Measurements from ENCODE around the gene FDCSP.
"Not testable (repeated sequence)": the region's sequence is repeated elsewhere in the genome, so short reads cannot be mapped to it uniquely, and the experiment has no call there.

Gene FDCSP

DNA sequence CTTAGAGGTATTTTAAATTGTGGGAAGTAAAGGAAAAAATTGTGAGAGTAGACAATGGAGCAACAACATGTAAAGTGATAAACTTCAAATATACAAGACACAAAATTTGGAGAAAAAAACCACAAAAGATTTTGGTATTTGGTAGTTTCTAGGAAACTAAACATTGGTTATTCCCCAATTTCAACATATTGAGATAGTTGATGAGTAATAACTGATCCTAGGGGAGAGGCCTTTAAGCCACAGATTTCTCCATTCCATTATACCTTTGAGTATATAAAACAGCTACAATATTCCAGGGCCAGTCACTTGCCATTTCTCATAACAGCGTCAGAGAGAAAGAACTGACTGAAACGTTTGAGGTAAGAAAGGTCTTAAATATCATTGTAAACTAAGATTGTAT, at the start of gene FDCSP:
Gene FDCSP (plus strand): TSS at position 301 of the 400 bp plus-strand sequence. CDS start 5,071 bp downstream, outside the sequence.
- no peak for DNase-seq

DNA sequence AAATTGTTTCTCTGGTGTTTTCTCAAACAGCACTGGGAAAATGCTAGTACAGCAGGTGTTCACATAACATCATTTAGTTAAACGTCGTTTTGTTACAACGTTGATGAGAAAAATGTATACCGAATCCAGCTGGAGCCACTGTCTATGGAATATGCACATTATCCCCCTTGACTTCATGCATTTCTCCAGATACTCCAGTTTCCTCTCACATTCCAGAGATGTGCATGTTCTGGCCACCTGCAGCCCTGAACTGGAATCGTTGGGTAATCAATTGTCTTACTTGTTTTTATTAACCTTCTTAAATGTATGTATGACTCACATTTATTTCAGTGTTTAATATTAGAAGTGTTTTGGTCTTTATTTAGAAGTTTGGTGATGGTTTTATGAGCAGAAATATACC, 48.8 kb upstream of the FDCSP start:
- no peak for DNase-seq

GRCh38 chr4:70178075-70178660, 47.8 kb upstream of the FDCSP start:
- DNase-seq: no peak

- no peak for DNase-seq
These were observed 46.1 kb upstream of the FDCSP start for GRCh38 chr4:70179811-70180210.

DNA sequence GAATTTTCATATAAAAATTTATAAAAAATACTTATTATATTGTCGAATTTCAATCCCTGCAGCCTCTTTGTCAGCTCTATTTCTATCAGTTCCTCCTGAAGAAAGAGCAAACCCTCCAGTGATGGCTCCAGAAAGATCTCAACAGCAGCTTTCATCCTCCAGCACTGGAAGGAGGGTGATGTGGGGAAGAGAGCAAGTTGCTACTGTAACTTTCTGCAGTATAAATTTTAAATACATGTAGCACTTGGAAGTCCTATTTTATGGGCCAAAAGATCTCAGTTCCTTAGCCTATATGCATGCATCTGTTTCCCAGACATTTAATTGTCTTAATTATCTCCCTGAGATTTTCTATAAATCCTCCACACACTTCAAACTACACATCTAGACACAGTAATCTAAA, 44.1 kb upstream of the FDCSP start:
- no peak for DNase-seq

DNA sequence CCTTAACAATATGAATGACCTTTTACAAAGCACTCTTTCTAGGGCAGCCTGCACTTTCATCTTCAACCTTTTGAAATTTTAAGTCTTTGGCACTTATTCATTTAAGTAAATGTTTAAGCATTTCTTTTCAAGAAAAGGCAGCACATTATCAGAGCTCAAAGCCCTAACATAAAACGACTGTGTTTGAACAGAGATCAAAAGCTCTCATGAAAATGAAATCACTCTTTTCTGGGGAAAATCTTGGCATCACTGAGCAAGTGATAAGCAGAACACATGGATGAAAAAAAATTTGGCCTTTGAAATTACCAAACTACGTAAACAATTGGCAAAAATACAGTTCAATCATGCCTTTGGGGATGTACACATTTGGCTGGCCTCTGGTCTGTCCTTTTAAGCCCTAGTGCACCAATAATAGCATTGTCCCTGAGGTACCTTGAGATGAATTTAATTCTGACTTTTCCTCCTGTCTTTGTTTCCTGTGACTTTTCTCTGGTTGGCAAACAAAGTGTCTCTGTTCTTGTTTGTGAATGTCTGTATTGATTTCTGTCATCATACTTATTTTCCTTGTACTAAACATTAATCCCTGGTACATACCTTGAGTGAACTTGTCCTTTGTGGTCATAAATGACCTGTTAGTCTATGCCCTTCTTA, 43.3 kb upstream of the FDCSP start:
- no peak for DNase-seq

- DNase-seq: no peak
These were observed 42.6 kb upstream of the FDCSP start for GRCh38 chr4:70183168-70183939.

DNA sequence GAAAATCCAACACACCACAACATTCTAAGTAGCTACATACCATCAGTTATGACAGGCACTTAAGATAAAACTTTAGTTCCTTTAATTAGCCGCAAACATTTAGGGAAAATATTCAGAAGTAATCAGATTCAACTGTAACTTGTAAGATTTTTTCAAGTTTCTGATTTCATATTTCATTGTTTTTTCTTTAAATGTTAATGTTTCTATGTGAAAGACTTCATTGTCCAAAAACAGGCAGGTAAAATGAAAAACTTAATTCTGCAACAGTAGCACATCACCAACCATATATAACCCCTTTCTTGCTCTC, 42.0 kb upstream of the FDCSP start:
- DNase-seq: no peak

DNA sequence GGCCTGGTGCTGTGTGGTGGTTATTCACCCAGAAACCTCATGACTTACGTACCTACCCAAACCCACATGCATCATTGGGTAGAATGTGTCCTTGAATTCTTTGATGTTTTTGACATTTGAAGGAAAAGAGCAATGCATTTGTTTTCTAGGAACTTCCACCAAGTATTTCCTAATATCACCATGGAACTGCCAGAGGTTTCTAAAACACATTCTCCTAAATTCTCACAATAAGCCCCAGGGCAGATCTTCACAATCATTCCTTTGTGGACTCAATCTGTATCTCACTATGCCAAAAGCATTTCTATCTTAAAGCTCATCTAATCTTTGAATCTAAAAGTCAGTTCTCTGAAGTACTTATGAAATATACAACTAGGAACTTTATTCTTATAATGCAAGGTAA, 38.7 kb upstream of the FDCSP start:
- DNase-seq: no peak

DNA sequence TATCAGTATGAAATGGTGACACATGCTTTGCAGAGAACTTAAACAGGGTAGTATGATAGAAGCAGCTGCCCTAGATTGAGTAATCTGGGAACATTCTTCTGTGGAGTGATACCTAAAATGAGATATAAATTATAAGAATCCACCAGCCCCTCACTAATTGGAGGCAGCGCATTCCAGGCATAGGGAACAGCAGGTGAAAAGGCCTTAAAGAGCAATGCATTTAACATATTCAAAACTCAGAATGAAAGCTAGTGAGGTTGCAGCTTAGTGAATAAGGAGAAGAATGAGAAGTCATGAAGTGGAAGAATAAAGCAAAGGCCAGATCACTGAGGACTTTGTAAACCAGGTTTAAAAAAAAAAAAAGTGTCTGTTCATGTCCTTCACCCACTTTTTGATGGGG, 35.3 kb upstream of the FDCSP start:
- DNase-seq: no peak

DNA sequence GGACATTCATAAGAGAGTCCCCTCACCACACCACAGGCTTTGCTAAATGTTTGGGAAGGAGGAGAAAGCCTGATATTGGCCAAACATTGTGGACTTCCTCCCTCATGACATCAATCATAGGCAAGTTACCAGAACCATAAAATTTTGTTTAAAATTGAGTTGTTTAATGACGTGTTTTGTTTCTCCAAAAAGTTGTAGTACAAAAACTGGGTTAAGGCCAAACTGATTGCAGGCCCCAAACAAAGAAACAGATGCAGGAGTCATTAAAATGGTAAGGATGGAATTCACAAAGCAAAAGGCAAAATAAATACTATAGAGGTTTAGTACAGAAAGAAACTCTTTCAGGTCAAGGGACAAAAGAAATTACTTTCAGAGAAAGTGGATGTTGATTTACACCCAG, 34.3 kb upstream of the FDCSP start:
- DNase-seq: no peak

GRCh38 chr4:70192895-70193294, 33.0 kb upstream of the FDCSP start:
- DNase-seq: no peak

DNA sequence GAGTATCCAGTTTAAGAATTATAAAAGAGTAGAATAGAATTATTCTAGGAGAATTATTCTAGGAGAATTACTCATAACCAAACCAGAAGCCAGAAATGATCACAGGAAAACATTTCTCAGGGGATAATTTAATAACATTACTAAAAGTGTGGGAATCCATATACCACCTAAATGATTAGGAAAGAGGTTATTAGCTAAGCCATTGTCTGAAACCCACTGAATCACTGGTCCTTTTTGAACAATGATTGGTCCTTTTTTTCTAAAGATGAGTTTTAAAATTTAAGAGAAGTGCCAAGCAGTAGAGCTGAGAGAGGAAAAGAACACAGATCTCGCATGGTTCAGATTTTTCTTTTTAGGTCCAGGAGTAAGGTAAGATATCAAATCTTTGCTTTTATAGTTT, 30.5 kb upstream of the FDCSP start, which contains the start of gene ODAM:
Gene ODAM (plus strand): TSS at position 301 of the 400 bp plus-strand sequence. CDS start 819 bp downstream, outside the sequence.
- no peak for DNase-seq

GRCh38 chr4:70196857-70197256, 29.1 kb upstream of the FDCSP start:
- no peak for DNase-seq

- DNase-seq: no peak
These were observed 28.1 kb upstream of the FDCSP start for GRCh38 chr4:70197842-70198241.

GRCh38 chr4:70203601-70204000, 22.3 kb upstream of the FDCSP start:
- no peak for DNase-seq

GRCh38 chr4:70212752-70213151, 13.2 kb upstream of the FDCSP start:
- not testable (repeated sequence) for DNase-seq

DNA sequence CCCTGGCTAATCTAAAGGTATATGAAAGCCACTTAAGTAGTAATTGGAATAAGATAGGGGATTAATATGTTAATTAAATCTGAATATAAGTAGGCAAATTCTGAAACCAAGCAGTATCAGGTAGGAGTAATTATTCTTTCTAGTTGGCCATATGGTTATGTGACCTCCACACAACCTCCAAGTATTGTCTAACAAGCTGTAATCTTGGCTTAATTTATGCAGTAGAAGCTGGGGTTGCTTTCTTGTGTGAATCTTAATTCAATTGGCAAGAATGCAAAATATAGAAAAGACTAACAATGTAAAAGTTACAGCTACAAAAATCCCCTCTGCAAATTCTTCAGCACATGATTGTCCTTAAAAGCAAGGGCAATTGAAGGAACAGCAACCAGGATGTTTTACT, 9.8 kb upstream of the FDCSP start:
- DNase-seq: not testable (repeated sequence)

- not testable (repeated sequence) for DNase-seq
These were observed 9.4 kb upstream of the FDCSP start for GRCh38 chr4:70216550-70216949.

DNA sequence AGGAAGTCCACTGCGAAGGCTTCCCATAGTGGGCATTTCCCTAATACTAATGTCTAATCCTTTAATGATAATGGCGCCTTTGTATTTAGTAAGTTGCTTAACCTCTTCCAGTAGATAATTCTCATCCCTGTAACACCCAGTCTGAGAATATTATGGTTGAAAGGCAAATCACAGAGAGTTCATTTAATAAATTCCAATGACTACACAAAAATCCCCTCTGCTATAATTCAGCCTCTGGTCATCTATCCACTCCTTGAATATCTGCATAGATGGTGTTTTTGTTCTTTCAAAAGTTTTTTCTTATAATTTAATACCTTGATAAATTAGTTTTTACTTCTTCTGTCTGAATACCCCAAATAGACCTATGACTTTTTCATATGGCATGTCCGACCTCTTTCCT, 4.5 kb upstream of the FDCSP start:
- not testable (repeated sequence) for DNase-seq

- not testable (repeated sequence) for DNase-seq
These were observed 4.1 kb upstream of the FDCSP start for GRCh38 chr4:70221818-70222217.

- no peak for DNase-seq
These were observed 10.2 kb downstream of the FDCSP start for GRCh38 chr4:70236125-70236524.

GRCh38 chr4:70239131-70239883, 13.4 kb downstream of the FDCSP start:
- no peak for DNase-seq
